ENCODE measurements around the gene SLC38A9. TPM values are rescaled to one million over a fixed set of nuclear protein-coding genes. Genes with fewer than 3 reads are reported as not detected.
"Not testable (repeated sequence)": the region's sequence is repeated elsewhere in the genome, so short reads cannot be mapped to it uniquely, and the experiment has no call there.

Gene SLC38A9
- total and polyA plus RNA-seq, 7 donors: 2.4 to 56.5 (median 12.5) TPM

- Histone ChIP-seq H3K9me3 (no peaks in the 10 kb centered on the region), H3K27ac (no peak overlapping the region), H3K36me3 (no peaks in the 10 kb centered on the region), H3K27me3 (no peaks in the 10 kb centered on the region), H3K4me1 (peaks cover 0 to 8% (median 6%) of the 10 kb centered on the region in 4 donors), H3K4me3 (no peak overlapping the region)
- DNase-seq: peak; percentile 61
- intact Hi-C loops (cut with DNase I): no loop called here
- WGBS, 2 donors: 97 to 99% methylated on average over 39 of the region's 39 CpGs
- TF ChIP-seq EP300 (IDR thresholded peaks at IDR 0.05): no peak
- TF ChIP-seq POLR2AphosphoS5 (IDR thresholded peaks at IDR 0.05): no peak
- TF ChIP-seq POLR2A (IDR thresholded peaks at IDR 0.05): no peak
- TF ChIP-seq, protein P1, sequence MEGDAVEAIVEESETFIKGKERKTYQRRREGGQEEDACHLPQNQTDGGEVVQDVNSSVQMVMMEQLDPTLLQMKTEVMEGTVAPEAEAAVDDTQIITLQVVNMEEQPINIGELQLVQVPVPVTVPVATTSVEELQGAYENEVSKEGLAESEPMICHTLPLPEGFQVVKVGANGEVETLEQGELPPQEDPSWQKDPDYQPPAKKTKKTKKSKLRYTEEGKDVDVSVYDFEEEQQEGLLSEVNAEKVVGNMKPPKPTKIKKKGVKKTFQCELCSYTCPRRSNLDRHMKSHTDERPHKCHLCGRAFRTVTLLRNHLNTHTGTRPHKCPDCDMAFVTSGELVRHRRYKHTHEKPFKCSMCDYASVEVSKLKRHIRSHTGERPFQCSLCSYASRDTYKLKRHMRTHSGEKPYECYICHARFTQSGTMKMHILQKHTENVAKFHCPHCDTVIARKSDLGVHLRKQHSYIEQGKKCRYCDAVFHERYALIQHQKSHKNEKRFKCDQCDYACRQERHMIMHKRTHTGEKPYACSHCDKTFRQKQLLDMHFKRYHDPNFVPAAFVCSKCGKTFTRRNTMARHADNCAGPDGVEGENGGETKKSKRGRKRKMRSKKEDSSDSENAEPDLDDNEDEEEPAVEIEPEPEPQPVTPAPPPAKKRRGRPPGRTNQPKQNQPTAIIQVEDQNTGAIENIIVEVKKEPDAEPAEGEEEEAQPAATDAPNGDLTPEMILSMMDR (IDR thresholded peaks at IDR 0.05): no peak
Observed at GRCh38 chr5:55613112-55613868, 98.8 kb downstream of the SLC38A9 start.

- intact Hi-C loops (cut with DNase I): no loop called here
- Histone ChIP-seq H3K36me3 (no peaks in the 10 kb centered on the region), H3K27me3 (no peaks in the 10 kb centered on the region), H3K4me1 (peaks cover 0 to 15% (median 11%) of the 10 kb centered on the region in 4 donors), H3K9me3 (no peaks in the 10 kb centered on the region), H3K4me3 (no peak overlapping the region), H3K27ac (no peak overlapping the region)
- DNase-seq: no peak
- TF ChIP-seq POLR2A (IDR thresholded peaks at IDR 0.05): no peak
- no peak for TF ChIP-seq POLR2AphosphoS5 (IDR thresholded peaks at IDR 0.05)
Observed at GRCh38 chr5:55610542-55610941, 101.6 kb downstream of the SLC38A9 start.

DNA sequence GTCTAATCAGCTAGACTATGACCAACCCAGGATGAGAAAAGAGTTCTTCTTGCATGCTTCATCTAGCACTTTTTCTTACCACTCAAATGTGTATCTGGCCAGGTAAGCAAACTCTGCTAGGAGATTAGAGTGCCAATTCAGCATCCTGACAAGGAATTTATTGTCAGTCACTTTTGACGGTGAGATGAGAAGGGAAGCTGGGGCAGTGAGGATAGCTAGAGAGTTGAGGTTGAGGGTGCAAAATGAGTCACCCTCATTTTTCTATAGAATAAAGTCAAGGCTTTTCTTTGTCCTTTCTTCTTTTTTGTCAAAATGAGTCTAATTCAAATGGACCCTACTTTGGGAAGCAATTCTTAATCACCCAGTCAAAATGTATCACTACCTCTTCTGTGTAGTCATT, 102.7 kb downstream of the SLC38A9 start:
- H3K4me3 ChIP-seq: no peak overlapping the region
- H3K9me3 ChIP-seq: no peaks in the 10 kb centered on the region
- WGBS, 2 donors: 23 to 61% methylated on average over 1 of the region's 1 CpG
- intact Hi-C loops (cut with DNase I): no loop called here
- H3K27me3 ChIP-seq: no peaks in the 10 kb centered on the region
- no peak for DNase-seq
- TF ChIP-seq EP300 (IDR thresholded peaks at IDR 0.05) (no peak), POLR2A (IDR thresholded peaks at IDR 0.05) (no peak), POLR2AphosphoS5 (IDR thresholded peaks at IDR 0.05) (no peak)
- TF ChIP-seq, protein P1 (IDR thresholded peaks at IDR 0.05): no peak
- H3K36me3 ChIP-seq: no peaks in the 10 kb centered on the region
- H3K27ac ChIP-seq: no peak overlapping the region
- H3K4me1 ChIP-seq: peaks cover 0 to 23% (median 17%) of the 10 kb centered on the region in 4 donors

GRCh38 chr5:55608595-55609349, 103.4 kb downstream of the SLC38A9 start:
- H3K4me3 ChIP-seq: no peak overlapping the region
- H3K9me3 ChIP-seq: no peaks in the 10 kb centered on the region
- DNase-seq: no peak
- no peaks in the 10 kb centered on the region for H3K36me3 ChIP-seq
- WGBS, 2 donors: 17 to 46% methylated on average over 6 of the region's 6 CpGs
- peaks cover 0 to 29% (median 24%) of the 10 kb centered on the region in 4 donors for H3K4me1 ChIP-seq
- no peak overlapping the region for H3K27ac ChIP-seq
- TF ChIP-seq, protein P1 (IDR thresholded peaks at IDR 0.05): no peak
- TF ChIP-seq POLR2AphosphoS5 (IDR thresholded peaks at IDR 0.05) (no peak), EP300 (IDR thresholded peaks at IDR 0.05) (no peak), POLR2A (IDR thresholded peaks at IDR 0.05) (no peak)
- H3K27me3 ChIP-seq: no peaks in the 10 kb centered on the region
- intact Hi-C loops (cut with DNase I): no loop called here

- DNase-seq; H3K36me3 ChIP-seq; H3K4me3 ChIP-seq; H3K27me3 ChIP-seq; H3K27ac ChIP-seq; intact Hi-C loops (cut with DNase I); H3K9me3 ChIP-seq: not testable (repeated sequence)
- WGBS, 2 donors: 71 to 78% methylated on average over 5 of the region's 5 CpGs
- H3K4me1 ChIP-seq: peaks cover 0 to 44% (median 39%) of the 10 kb centered on the region in 4 donors
Observed at GRCh38 chr5:55607309-55607708, 104.8 kb downstream of the SLC38A9 start.
